ENCODE measurements around the gene IL33.

Gene IL33

GRCh38 chr9:6216002-6216401 is 395 bp downstream of the IL33 start:
- FAIRE-seq = no peak

GRCh38 chr9:6216951-6217350 is 1.3 kb downstream of the IL33 start:
- no peak for FAIRE-seq
- no peak for DNase-seq (ENCODE audit: insufficient read length, low spot score)

More at GRCh38 chr9:6216002-6216401, 395 bp downstream of the IL33 start:
- no peak for DNase-seq (ENCODE audit: insufficient read length, low spot score)

- FAIRE-seq = no peak
- DNase-seq (ENCODE audit: insufficient read length, low spot score) = no peak
Observed at GRCh38 chr9:6218099-6218502, 2.5 kb downstream of the IL33 start.

GRCh38 chr9:6219040-6219439 is 3.4 kb downstream of the IL33 start:
- no peak for DNase-seq (ENCODE audit: insufficient read length, low spot score)
- FAIRE-seq = no peak

- DNase-seq (ENCODE audit: insufficient read length, low spot score) (no peak), FAIRE-seq (no peak)
Observed at GRCh38 chr9:6219981-6220380, 4.4 kb downstream of the IL33 start.

GRCh38 chr9:6224393-6225154 is 9.0 kb downstream of the IL33 start:
- no peak for FAIRE-seq
- DNase-seq (ENCODE audit: insufficient read length, low spot score) = no peak

- FAIRE-seq = no peak
- DNase-seq (ENCODE audit: insufficient read length, low spot score) = no peak
Observed at GRCh38 chr9:6226696-6227095, 11.1 kb downstream of the IL33 start.

- DNase-seq (ENCODE audit: insufficient read length, low spot score) = no peak
- no peak for FAIRE-seq
Observed at GRCh38 chr9:6229186-6229585, 13.6 kb downstream of the IL33 start.

GRCh38 chr9:6229619-6230018 is 14.0 kb downstream of the IL33 start:
- DNase-seq (ENCODE audit: insufficient read length, low spot score) (no peak), FAIRE-seq (no peak)

GRCh38 chr9:6230037-6230780 is 14.6 kb downstream of the IL33 start:
- FAIRE-seq = no peak
- no peak for DNase-seq (ENCODE audit: insufficient read length, low spot score)

GRCh38 chr9:6232336-6232945 is 16.8 kb downstream of the IL33 start:
- DNase-seq (ENCODE audit: insufficient read length, low spot score) (no peak), FAIRE-seq (no peak)

- no peak for DNase-seq (ENCODE audit: insufficient read length, low spot score)
- FAIRE-seq = no peak
Observed at GRCh38 chr9:6234014-6234413, 18.4 kb downstream of the IL33 start.

GRCh38 chr9:6237267-6237666 is 21.7 kb downstream of the IL33 start:
- no peak for DNase-seq (ENCODE audit: insufficient read length, low spot score)
- FAIRE-seq = no peak

GRCh38 chr9:6239048-6239461 is 23.4 kb downstream of the IL33 start:
- DNase-seq (ENCODE audit: insufficient read length, low spot score) (no peak), FAIRE-seq (no peak)

- no peak for FAIRE-seq
- no peak for DNase-seq (ENCODE audit: insufficient read length, low spot score)
Observed at GRCh38 chr9:6239694-6240093, 24.1 kb downstream of the IL33 start.

GRCh38 chr9:6243746-6244145 is 28.1 kb downstream of the IL33 start:
- FAIRE-seq (no peak), DNase-seq (ENCODE audit: insufficient read length, low spot score) (peak; percentile 3)

GRCh38 chr9:6247266-6247665 is 31.7 kb downstream of the IL33 start:
- DNase-seq (ENCODE audit: insufficient read length, low spot score) = no peak
- FAIRE-seq = no peak

- DNase-seq (ENCODE audit: insufficient read length, low spot score) = no peak
- FAIRE-seq = no peak
Observed at GRCh38 chr9:6268826-6269397, 53.3 kb downstream of the IL33 start.

- DNase-seq (ENCODE audit: insufficient read length, low spot score) = no peak
- no peak for FAIRE-seq
Observed at GRCh38 chr9:6270896-6271295, 55.3 kb downstream of the IL33 start.

- FAIRE-seq (no peak), DNase-seq (ENCODE audit: insufficient read length, low spot score) (no peak)
Observed at GRCh38 chr9:6271508-6272228, 56.1 kb downstream of the IL33 start.

GRCh38 chr9:6272229-6272598 is 56.6 kb downstream of the IL33 start:
- FAIRE-seq = no peak
- DNase-seq (ENCODE audit: insufficient read length, low spot score) = no peak
